GM23338 (cell line): ENCODE results near the gene GRB14. TPM values are rescaled to one million over a fixed set of nuclear protein-coding genes. Genes with fewer than 3 reads are reported as not detected.

Source experiments
- ATAC-seq: fragments of 200-7000 bp; cut with Tn5 transposase; 3 replicates; pipeline ENCODE4 v1.9.1; 2020
- DNase-seq: peaks from one replicate; pipeline ENCODE4 v3.0.0-alpha.2; 2015; ENCODE audit warnings: low spot score
- H2AFZ ChIP-seq: fragments of 200-600 bp; sonication (generic); 2 replicates; pipeline ENCODE4 v1.8.0; 2016; ENCODE audit warnings: antibody characterized with exemption, mild to moderate bottlenecking, moderate library complexity
- H3F3A ChIP-seq: fragments of 200-600 bp; sonication (generic); replicated peaks from 2 replicates; pipeline ENCODE4 v1.8.0; 2017; ENCODE audit warnings: antibody characterized with exemption, mixed run types, low read depth
- H3K27ac ChIP-seq: fragments of 200-600 bp; sonication (generic); 2 replicates; pipeline ENCODE4 v1.6.1; 2016; ENCODE audit warnings: low read depth
- H3K27me3 ChIP-seq: fragments of 200-600 bp; sonication (generic); 2 replicates; pipeline ENCODE4 v1.8.0; 2016; ENCODE audit warnings: mild to moderate bottlenecking, mixed run types, moderate library complexity; ENCODE audit not compliant: insufficient read depth
- H3K36me3 ChIP-seq: fragments of 200-600 bp; sonication (generic); 2 replicates; pipeline ENCODE4 v1.8.0; 2016; ENCODE audit warnings: mild to moderate bottlenecking; ENCODE audit not compliant: insufficient read depth
- H3K4me1 ChIP-seq: fragments of 200-600 bp; sonication (generic); 2 replicates; pipeline ENCODE4 v1.8.0; 2016; ENCODE audit warnings: mild to moderate bottlenecking, moderate library complexity; ENCODE audit not compliant: insufficient read depth
- H3K4me2 ChIP-seq: fragments of 200-600 bp; sonication (generic); 2 replicates; pipeline ENCODE4 v1.7.1; 2017; ENCODE audit warnings: mixed run types
- H3K4me3 ChIP-seq: fragments of 200-600 bp; sonication (generic); 2 replicates; pipeline ENCODE4 v1.6.1; 2016; ENCODE audit warnings: mixed run types
- H3K79me2 ChIP-seq: fragments of 200-600 bp; sonication (generic); replicated peaks from 2 replicates; pipeline ENCODE4 v1.8.0; 2017; ENCODE audit warnings: mild to moderate bottlenecking; ENCODE audit not compliant: insufficient read depth
- H3K9me2 ChIP-seq: fragments of 200-600 bp; sonication (generic); 2 replicates; pipeline ENCODE4 v1.8.0; 2017; ENCODE audit not compliant: insufficient read depth
- H4K20me1 ChIP-seq: fragments of 200-600 bp; sonication (generic); replicated peaks from 2 replicates; pipeline ENCODE4 v1.8.0; 2017; ENCODE audit warnings: mild to moderate bottlenecking; ENCODE audit not compliant: insufficient read depth
- H3K27ac Mint-ChIP-seq: 2 replicates; pipeline ENCODE4 v1.8.0; 2020; ENCODE audit warnings: inconsistent platforms, mild to moderate bottlenecking, moderate library complexity, mixed read lengths
- H3K27me3 Mint-ChIP-seq: 3 replicates; pipeline ENCODE4 v1.8.0; 2022; ENCODE audit warnings: low read depth, mild to moderate bottlenecking, moderate library complexity, mixed read lengths, inconsistent platforms; ENCODE audit not compliant: insufficient read depth, poor library complexity
- H3K36me3 Mint-ChIP-seq: 3 replicates; pipeline ENCODE4 v1.8.0; 2021; ENCODE audit warnings: low read depth, mild to moderate bottlenecking, inconsistent platforms, moderate library complexity, mixed read lengths
- H3K4me1 Mint-ChIP-seq: 3 replicates; pipeline ENCODE4 v1.8.0; 2020; ENCODE audit warnings: mild to moderate bottlenecking, inconsistent platforms, mixed read lengths
- H3K4me3 Mint-ChIP-seq: 3 replicates; pipeline ENCODE4 v1.8.0; 2021; ENCODE audit warnings: moderate library complexity, mild to moderate bottlenecking, inconsistent platforms, mixed read lengths
- H3K9me3 Mint-ChIP-seq: 3 replicates; pipeline ENCODE4 v1.8.0; 2020; ENCODE audit warnings: moderate library complexity, mild to moderate bottlenecking, inconsistent platforms, mixed read lengths
- CREB1 ChIP-seq: fragments of 250-450 bp; sonication (Bioruptor Pico); IDR thresholded peaks from 2 replicates; pipeline ENCODE4 v1.5.0; 2020; ENCODE audit warnings: low read depth, mild to moderate bottlenecking, moderate library complexity
- EZH2 ChIP-seq: fragments of 200-600 bp; sonication (generic); IDR thresholded peaks from one replicate; pipeline ENCODE4 v1.8.0; 2017; ENCODE audit warnings: antibody characterized with exemption, mild to moderate bottlenecking, low read depth; ENCODE audit not compliant: unreplicated experiment
- EZH2phosphoT487 ChIP-seq: fragments of 200-600 bp; sonication (generic); IDR thresholded peaks from one replicate; pipeline ENCODE4 v1.8.1; 2018; ENCODE audit warnings: antibody characterized with exemption; ENCODE audit not compliant: unreplicated experiment
- JUNB ChIP-seq: IDR thresholded peaks from one replicate; pipeline ENCODE4 v1.6.1; 2016; ENCODE audit warnings: antibody characterized with exemption; ENCODE audit not compliant: unreplicated experiment
- NANOG ChIP-seq: IDR thresholded peaks from 2 replicates; pipeline ENCODE4 v1.6.1; 2016; ENCODE audit warnings: antibody characterized with exemption, borderline replicate concordance
- POLR2AphosphoS5 ChIP-seq: IDR thresholded peaks from 2 replicates; pipeline ENCODE4 v1.6.1; 2016; ENCODE audit warnings: antibody characterized with exemption, low read depth
- STAT1 ChIP-seq: IDR thresholded peaks from one replicate; pipeline ENCODE4 v1.6.1; 2016; ENCODE audit warnings: antibody characterized with exemption; ENCODE audit not compliant: unreplicated experiment
- ZNF331 ChIP-seq: fragments of 250-450 bp; sonication (Bioruptor Pico); IDR thresholded peaks from 2 replicates; pipeline ENCODE4 v1.5.0; 2020; ENCODE audit warnings: low read depth, mild to moderate bottlenecking, moderate library complexity
- polyA plus RNA-seq: library from polyadenylated mRNA; unstranded; fragments of >200 nt; fragmentation: Nextera tagmentation; extraction: Ambion mirVana; gene quantifications from 2 replicates; pipeline ENCODE4 v1.2.1, GENCODE V29; 2016
- total RNA-seq: library from RNA; depleted of rRNA; stranded (reverse); fragments of >200 nt; shearing (Covaris generic); gene quantifications from 2 replicates; pipeline ENCODE4 v1.2.3, GENCODE V29; 2014
- TF ChIP-seq, protein P1 (sequence below), 2 experiments: fragments of 200-600 bp in 1 of 2; sonication (generic) in 1 of 2; conservative IDR thresholded peaks; 2 replicates each; pipeline versions ENCODE4 v1.5.1 to v1.6.1; 2016 to 2017; ENCODE audit warnings: antibody characterized with exemption in 2 of 2, low read depth in 2 of 2, mild to moderate bottlenecking in 2 of 2, moderate library complexity in 1 of 2
- TF ChIP-seq, protein P2 (sequence below): IDR thresholded peaks from 2 replicates; pipeline ENCODE4 v1.6.1; 2016; ENCODE audit warnings: antibody characterized with exemption

Gene GRB14
- total and polyA plus RNA-seq, 2 experiments from 2014 or later, result 16.0 to 28.9 TPM

DNA sequence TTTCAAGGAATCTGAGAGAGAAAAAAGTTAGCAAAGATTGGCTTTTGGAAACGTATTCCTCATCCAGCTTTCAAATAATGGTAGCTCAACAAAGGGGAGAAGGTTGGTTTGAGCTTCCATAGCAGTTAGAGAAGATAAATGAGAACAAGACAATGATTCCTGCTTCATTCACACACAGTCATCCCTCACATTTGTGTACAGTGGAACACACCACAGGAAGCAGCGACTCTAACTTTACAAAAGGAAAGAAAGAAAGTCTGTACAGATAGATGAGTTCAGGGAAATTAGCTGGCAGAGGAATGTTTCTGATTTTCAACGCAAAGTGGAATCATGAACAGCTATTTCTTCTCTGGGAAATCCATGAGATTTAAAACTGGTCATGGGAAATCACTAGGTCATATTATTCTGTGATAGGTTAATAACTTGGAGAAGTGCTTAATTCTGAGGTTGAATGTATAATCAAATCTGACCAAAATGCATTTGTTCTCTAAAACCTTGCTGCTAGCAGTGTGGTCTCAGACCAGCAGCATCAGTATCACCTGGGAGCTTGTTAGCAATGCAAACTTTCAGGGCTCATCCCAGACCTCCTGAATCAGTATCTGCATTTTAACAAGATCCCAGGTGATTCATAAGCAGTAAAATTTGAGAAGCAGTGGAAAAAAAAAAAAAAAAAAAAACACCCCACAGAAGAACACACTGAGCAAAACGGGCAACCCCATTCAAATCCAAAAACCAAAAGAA, 112.0 kb downstream of the GRB14 start:
- Histone ChIP-seq H2AFZ (no peak overlapping the region), H3K9me2 (0 out of 2 replicates have a peak, but pooled peaks cover 4% of the 10 kb centered on the region), H4K20me1 (no peaks in the 10 kb centered on the region), H3F3A (no peaks in the 10 kb centered on the region), H3K4me3 (no peak overlapping the region), H3K79me2 (no peaks in the 10 kb centered on the region), H3K4me2 (no peak overlapping the region), H3K27me3 (no peaks in the 10 kb centered on the region), H3K36me3 (no peaks in the 10 kb centered on the region), H3K27ac (no peak overlapping the region), H3K4me1 (0 out of 2 replicates have a peak, but pooled peaks cover 5% of the 10 kb centered on the region)
- peak; percentile 54 for ATAC-seq
- Mint-ChIP-seq H3K4me3 (no peak overlapping the region), H3K27ac (peak overlapping the region; percentile 11; the same call in 1 of the 2 replicates), H3K27me3 (peaks cover 3% of the 10 kb centered on the region), H3K9me3 (no peaks in the 10 kb centered on the region; the same call in 2 of the 3 replicates), H3K4me1 (peaks cover 16% of the 10 kb centered on the region), H3K36me3 (peaks cover 10% of the 10 kb centered on the region)
- no peak for DNase-seq
- TF ChIP-seq POLR2AphosphoS5, result no peak
- TF ChIP-seq ZNF331 (CRISPR knock-in tag), result no peak

DNA sequence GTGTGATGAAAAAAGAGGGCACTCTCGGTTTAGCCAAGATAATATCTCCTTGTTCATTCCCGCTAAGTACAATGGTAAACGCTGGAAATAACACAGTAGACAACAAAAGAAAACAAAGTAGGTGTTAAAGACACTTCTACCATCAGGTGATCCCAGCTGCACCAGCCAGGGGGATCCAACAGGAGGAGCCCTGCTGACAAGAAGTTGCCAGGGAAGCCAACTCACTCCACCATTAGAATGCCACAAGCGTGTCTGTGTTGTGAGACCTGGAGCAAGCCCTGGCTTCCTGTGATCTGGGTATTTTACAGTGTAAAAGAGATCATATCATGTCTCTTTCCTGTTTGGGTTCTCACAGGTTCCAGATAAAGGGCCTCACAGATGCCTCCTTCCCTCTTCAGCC, 117.0 kb downstream of the GRB14 start:
- H3K36me3 Mint-ChIP-seq, result peaks cover 6% of the 10 kb centered on the region; the same call in 1 of the 3 replicates
- DNase-seq (peak; percentile 79), ATAC-seq (peak; percentile 94)
- no peaks in the 10 kb centered on the region for H3K27me3 Mint-ChIP-seq
- H3K4me1 Mint-ChIP-seq, result peaks cover 4% of the 10 kb centered on the region
- Histone ChIP-seq H3K4me3 (no peak overlapping the region), H3K9me2 (no peaks in the 10 kb centered on the region), H3K79me2 (no peaks in the 10 kb centered on the region), H2AFZ (no peak overlapping the region), H4K20me1 (no peaks in the 10 kb centered on the region), H3K27ac (no peak overlapping the region), H3K4me1 (no peaks in the 10 kb centered on the region), H3F3A (no peaks in the 10 kb centered on the region), H3K36me3 (no peaks in the 10 kb centered on the region), H3K27me3 (no peaks in the 10 kb centered on the region), H3K4me2 (no peak overlapping the region)
- H3K27ac Mint-ChIP-seq, result no peak overlapping the region
- H3K9me3 Mint-ChIP-seq, result no peaks in the 10 kb centered on the region
- TF ChIP-seq STAT1, result no peak
- TF ChIP-seq, protein P1, sequence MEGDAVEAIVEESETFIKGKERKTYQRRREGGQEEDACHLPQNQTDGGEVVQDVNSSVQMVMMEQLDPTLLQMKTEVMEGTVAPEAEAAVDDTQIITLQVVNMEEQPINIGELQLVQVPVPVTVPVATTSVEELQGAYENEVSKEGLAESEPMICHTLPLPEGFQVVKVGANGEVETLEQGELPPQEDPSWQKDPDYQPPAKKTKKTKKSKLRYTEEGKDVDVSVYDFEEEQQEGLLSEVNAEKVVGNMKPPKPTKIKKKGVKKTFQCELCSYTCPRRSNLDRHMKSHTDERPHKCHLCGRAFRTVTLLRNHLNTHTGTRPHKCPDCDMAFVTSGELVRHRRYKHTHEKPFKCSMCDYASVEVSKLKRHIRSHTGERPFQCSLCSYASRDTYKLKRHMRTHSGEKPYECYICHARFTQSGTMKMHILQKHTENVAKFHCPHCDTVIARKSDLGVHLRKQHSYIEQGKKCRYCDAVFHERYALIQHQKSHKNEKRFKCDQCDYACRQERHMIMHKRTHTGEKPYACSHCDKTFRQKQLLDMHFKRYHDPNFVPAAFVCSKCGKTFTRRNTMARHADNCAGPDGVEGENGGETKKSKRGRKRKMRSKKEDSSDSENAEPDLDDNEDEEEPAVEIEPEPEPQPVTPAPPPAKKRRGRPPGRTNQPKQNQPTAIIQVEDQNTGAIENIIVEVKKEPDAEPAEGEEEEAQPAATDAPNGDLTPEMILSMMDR (conservative IDR thresholded peaks at IDR 0.05; ENCODE audit: low read depth in 2 of 2), result peak; percentile 66 to 80
- no peak overlapping the region for H3K4me3 Mint-ChIP-seq

DNA sequence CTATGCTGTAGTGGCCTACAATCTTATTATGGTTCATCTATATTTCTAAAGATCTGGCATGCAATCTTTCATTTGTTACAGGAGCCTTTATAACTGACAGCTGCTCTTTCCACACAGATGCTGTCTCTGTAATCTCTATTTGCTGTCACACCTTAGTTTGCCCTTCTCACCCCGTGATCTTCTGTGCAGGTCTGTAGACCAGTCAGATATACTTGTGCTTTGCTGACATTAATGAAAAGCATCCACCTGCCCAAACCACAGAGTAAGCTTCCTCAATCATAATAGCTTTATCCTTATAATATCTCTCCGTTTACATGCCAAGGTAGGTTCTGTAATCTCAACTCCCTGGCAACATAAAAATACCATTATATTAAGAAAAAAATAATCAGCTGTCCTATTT, 122.4 kb downstream of the GRB14 start:
- ATAC-seq (no peak), DNase-seq (no peak)
- Histone ChIP-seq H2AFZ (no peak overlapping the region), H3K79me2 (no peaks in the 10 kb centered on the region), H3K9me2 (no peaks in the 10 kb centered on the region), H4K20me1 (no peaks in the 10 kb centered on the region), H3K27ac (no peak overlapping the region), H3K4me2 (no peak overlapping the region), H3K4me3 (no peak overlapping the region), H3K27me3 (no peaks in the 10 kb centered on the region), H3K4me1 (peaks cover 8% of the 10 kb centered on the region), H3K36me3 (no peaks in the 10 kb centered on the region), H3F3A (no peaks in the 10 kb centered on the region)
- Mint-ChIP-seq H3K27me3 (no peaks in the 10 kb centered on the region), H3K27ac (no peak overlapping the region), H3K4me1 (peaks cover 8% of the 10 kb centered on the region), H3K4me3 (no peak overlapping the region), H3K9me3 (no peaks in the 10 kb centered on the region), H3K36me3 (no peaks in the 10 kb centered on the region)
- TF ChIP-seq STAT1 (no peak), CREB1 (CRISPR knock-in tag) (no peak), EZH2 (no peak), POLR2AphosphoS5 (no peak), EZH2phosphoT487 (no peak), JUNB (no peak), NANOG (no peak)
- TF ChIP-seq, protein P2, sequence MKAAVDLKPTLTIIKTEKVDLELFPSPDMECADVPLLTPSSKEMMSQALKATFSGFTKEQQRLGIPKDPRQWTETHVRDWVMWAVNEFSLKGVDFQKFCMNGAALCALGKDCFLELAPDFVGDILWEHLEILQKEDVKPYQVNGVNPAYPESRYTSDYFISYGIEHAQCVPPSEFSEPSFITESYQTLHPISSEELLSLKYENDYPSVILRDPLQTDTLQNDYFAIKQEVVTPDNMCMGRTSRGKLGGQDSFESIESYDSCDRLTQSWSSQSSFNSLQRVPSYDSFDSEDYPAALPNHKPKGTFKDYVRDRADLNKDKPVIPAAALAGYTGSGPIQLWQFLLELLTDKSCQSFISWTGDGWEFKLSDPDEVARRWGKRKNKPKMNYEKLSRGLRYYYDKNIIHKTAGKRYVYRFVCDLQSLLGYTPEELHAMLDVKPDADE, result no peak
- TF ChIP-seq, protein P1 (conservative IDR thresholded peaks at IDR 0.05; ENCODE audit: low read depth in 2 of 2), result no peak
